Endothelial cell of umbilical vein (primary cell): ENCODE measurements around the gene FUT9.

Experiments
- CTCF ChIP-seq, 2 donors: IDR thresholded peaks; 1 replicate in 1 of 2; 2 replicates in 1 of 2; pipeline ENCODE4 v1.5.1; 2011; ENCODE audit warnings: low read length in 2 of 2, mild to moderate bottlenecking in 2 of 2, moderate library complexity in 2 of 2, control low read depth in 1 of 2, inconsistent platforms in 1 of 2, low read depth in 1 of 2; ENCODE audit not compliant: insufficient read depth in 1 of 2; ENCODE audit errors: extremely low read depth in 1 of 2
- EZH2 ChIP-seq: IDR thresholded peaks from 2 replicates; pipeline ENCODE4 v1.6.1; 2012; ENCODE audit warnings: borderline replicate concordance, low read depth, mild to moderate bottlenecking, moderate library complexity, low read length, inconsistent platforms; ENCODE audit not compliant: severe bottlenecking
- FOS ChIP-seq: IDR thresholded peaks from 2 replicates; pipeline ENCODE4 v1.6.1; 2011; ENCODE audit warnings: mild to moderate bottlenecking, low read length, moderate library complexity, borderline replicate concordance; ENCODE audit not compliant: insufficient read depth
- GATA2 ChIP-seq: IDR thresholded peaks from 2 replicates; pipeline ENCODE4 v1.7.0; 2011; ENCODE audit warnings: low read depth, mild to moderate bottlenecking, moderate library complexity, mixed read lengths, low read length; ENCODE audit not compliant: insufficient read length, insufficient read depth
- JUN ChIP-seq: IDR thresholded peaks from 2 replicates; pipeline ENCODE4 v1.6.1; 2011; ENCODE audit warnings: borderline replicate concordance, low read depth; ENCODE audit not compliant: insufficient read length, insufficient read depth
- MAX ChIP-seq: IDR thresholded peaks from 2 replicates; pipeline ENCODE4 v1.6.1; 2011; ENCODE audit not compliant: insufficient read depth, insufficient read length
- MYC ChIP-seq: IDR thresholded peaks from one replicate; pipeline ENCODE4 v1.6.1; 2011; ENCODE audit warnings: mild to moderate bottlenecking, low read depth, low read length
- POLR2A ChIP-seq: IDR thresholded peaks from 2 replicates; pipeline ENCODE4 v1.6.1; 2012; ENCODE audit warnings: low read depth, mild to moderate bottlenecking, control low read depth, low read length
- POLR2AphosphoS5 ChIP-seq: IDR thresholded peaks from 2 replicates; pipeline ENCODE4 v1.6.1; 2012; ENCODE audit warnings: low read depth, mild to moderate bottlenecking, control low read depth, low read length, moderate library complexity; ENCODE audit not compliant: insufficient read depth

GRCh38 chr6:96059586-96059985, 43.8 kb downstream of the FUT9 start:
- TF ChIP-seq POLR2AphosphoS5 (no peak), POLR2A (no peak), CTCF (IDR thresholded peaks at IDR 0.05; ENCODE audit: extremely low read depth in 1 of 2, insufficient read depth in 1 of 2, low read depth in 1 of 2, low read length in 2 of 2) (no peak), FOS (no peak), EZH2 (no peak), MYC (no peak), JUN (no peak), MAX (no peak), GATA2 (no peak)
